Naive B cell (primary cell): Measurements from ENCODE around the gene SNRNP70. TPM values are rescaled to one million over a fixed set of nuclear protein-coding genes. Genes with fewer than 3 reads are reported as not detected.
A peak's percentile ranks its signal among the peaks of the same experiment; 100 is the strongest.

ENCODE experiments used
- ATAC-seq, 2 donors: fragments of 150-1000 bp; cut with Tn5 transposase; 2 replicates each; pipeline ENCODE4 v1.10.0; 2021; ENCODE audit warnings: low read depth in 2 of 2, mild to moderate bottlenecking in 2 of 2, moderate library complexity in 2 of 2
- DNase-seq: peaks from one replicate; pipeline ENCODE4 v3.0.0; 2022
- H3K27ac Mint-ChIP-seq, 6 donors: one replicate each; pipeline ENCODE4 v1.8.0; 2020 to 2022; ENCODE audit warnings: mild to moderate bottlenecking in 6 of 6, mixed read lengths in 6 of 6, moderate library complexity in 5 of 6, inconsistent platforms in 2 of 6
- H3K27me3 Mint-ChIP-seq, 3 donors: one replicate each; pipeline ENCODE4 v1.8.0; 2021 to 2022; ENCODE audit warnings: mixed read lengths in 3 of 3, mild to moderate bottlenecking in 1 of 3
- H3K36me3 Mint-ChIP-seq, 2 donors: one replicate each; pipeline ENCODE4 v1.8.0; 2020 to 2022; ENCODE audit warnings: mixed read lengths in 2 of 2, inconsistent platforms in 1 of 2, mild to moderate bottlenecking in 1 of 2
- H3K4me1 Mint-ChIP-seq, 3 donors: one replicate each; pipeline ENCODE4 v1.8.0; 2020 to 2022; ENCODE audit warnings: mixed read lengths in 3 of 3, inconsistent platforms in 1 of 3, mild to moderate bottlenecking in 1 of 3, moderate library complexity in 1 of 3
- H3K4me3 Mint-ChIP-seq, 8 donors: one replicate each; pipeline ENCODE4 v1.8.0; 2020 to 2022; ENCODE audit warnings: mild to moderate bottlenecking in 8 of 8, mixed read lengths in 8 of 8, moderate library complexity in 8 of 8, inconsistent platforms in 2 of 8
- H3K9me3 Mint-ChIP-seq, 7 donors: one replicate each; pipeline ENCODE4 v1.8.0; 2020 to 2022; ENCODE audit warnings: mixed read lengths in 7 of 7, mild to moderate bottlenecking in 5 of 7, inconsistent platforms in 2 of 7, moderate library complexity in 1 of 7
- polyA plus RNA-seq, 6 donors: library from polyadenylated mRNA; unstranded; fragments of 300-500 nt; fragmentation: Illumina TruSeq; gene quantifications; one replicate each; pipeline ENCODE4 v1.2.3, GENCODE V29; 2021; ENCODE audit warnings: low read depth in 6 of 6

The SNRNP70 gene
- polyA plus RNA-seq, 6 donors from 2014 or later, result 29.8 to 63.5 (median 41.6) TPM

GRCh38 chr19:49150944-49151243 lies 65.6 kb downstream of the SNRNP70 start:
- ATAC-seq (no peak), DNase-seq (no peak)
- Mint-ChIP-seq H3K36me3 (peaks cover 0 to 23% of the 10 kb centered on the region in 2 donors), H3K4me1 (peaks cover 38 to 50% (median 47%) of the 10 kb centered on the region in 3 donors), H3K9me3 (peaks cover 6 to 15% (median 11%) of the 10 kb centered on the region in 7 donors), H3K27me3 (peaks cover 58 to 98% (median 82%) of the 10 kb centered on the region in 3 donors), H3K27ac (no peak overlapping the region), H3K4me3 (peak overlapping the region; percentile 78 to 89 (median 85))

- peaks cover 6 to 15% (median 11%) of the 10 kb centered on the region in 7 donors for H3K9me3 Mint-ChIP-seq
- peaks cover 0 to 23% of the 10 kb centered on the region in 2 donors for H3K36me3 Mint-ChIP-seq
- peaks cover 56 to 98% (median 82%) of the 10 kb centered on the region in 3 donors for H3K27me3 Mint-ChIP-seq
- DNase-seq (peak; percentile 24), ATAC-seq (peak; percentile 60 to 62)
- H3K27ac Mint-ChIP-seq, result peak overlapping the region in 2 of 6 donors; percentile 83 to 86
- H3K4me1 Mint-ChIP-seq, result peaks cover 37 to 47% (median 41%) of the 10 kb centered on the region in 3 donors
- peak overlapping the region; percentile 64 to 88 (median 84) for H3K4me3 Mint-ChIP-seq
Measured at GRCh38 chr19:49151267-49152118, 66.2 kb downstream of the SNRNP70 start.

GRCh38 chr19:49152119-49152550 lies 66.9 kb downstream of the SNRNP70 start:
- peaks cover 6 to 15% (median 11%) of the 10 kb centered on the region in 7 donors for H3K9me3 Mint-ChIP-seq
- H3K27me3 Mint-ChIP-seq, result peaks cover 51 to 95% (median 80%) of the 10 kb centered on the region in 3 donors
- H3K4me1 Mint-ChIP-seq, result peaks cover 37 to 47% (median 41%) of the 10 kb centered on the region in 3 donors
- no peak overlapping the region for H3K27ac Mint-ChIP-seq
- ATAC-seq (peak; percentile 6 to 7), DNase-seq (no peak)
- H3K36me3 Mint-ChIP-seq, result peaks cover 0 to 23% of the 10 kb centered on the region in 2 donors
- H3K4me3 Mint-ChIP-seq, result peak overlapping the region in 3 of 8 donors; percentile 78 to 88 (median 82)

GRCh38 chr19:49153167-49153809 lies 68.0 kb downstream of the SNRNP70 start:
- Mint-ChIP-seq H3K27me3 (peaks cover 48 to 92% (median 80%) of the 10 kb centered on the region in 3 donors), H3K4me3 (peak overlapping the region in 4 of 8 donors; percentile 12 to 88 (median 64))

GRCh38 chr19:49154279-49154678 lies 69.0 kb downstream of the SNRNP70 start:
- DNase-seq (no peak), ATAC-seq (no peak)
- Mint-ChIP-seq H3K9me3 (peaks cover 8 to 15% (median 11%) of the 10 kb centered on the region in 7 donors), H3K36me3 (peaks cover 0 to 23% of the 10 kb centered on the region in 2 donors), H3K27me3 (peaks cover 49 to 89% (median 76%) of the 10 kb centered on the region in 3 donors), H3K27ac (peak overlapping the region in 1 of 6 donors; percentile 6), H3K4me1 (peaks cover 35 to 41% (median 37%) of the 10 kb centered on the region in 3 donors), H3K4me3 (peak overlapping the region in 2 of 8 donors; percentile 43 to 50)

More at GRCh38 chr19:49153167-49153809, 68.0 kb downstream of the SNRNP70 start:
- Mint-ChIP-seq H3K36me3 (peaks cover 0 to 23% of the 10 kb centered on the region in 2 donors), H3K27ac (no peak overlapping the region), H3K9me3 (peaks cover 8 to 15% (median 11%) of the 10 kb centered on the region in 7 donors), H3K4me1 (peaks cover 40 to 47% (median 43%) of the 10 kb centered on the region in 3 donors)
- no peak for DNase-seq
- ATAC-seq, result no peak

- H3K27me3 Mint-ChIP-seq, result peaks cover 49 to 88% (median 80%) of the 10 kb centered on the region in 3 donors
Measured at GRCh38 chr19:49155005-49155819, 70.0 kb downstream of the SNRNP70 start, which contains the start of gene HRC. HRC (minus strand) TSS chr19:49155396; CDS start chr19:49155237, 159 bp downstream.

GRCh38 chr19:49155820-49156346 lies 70.6 kb downstream of the SNRNP70 start:
- Mint-ChIP-seq H3K9me3 (peaks cover 8 to 15% (median 11%) of the 10 kb centered on the region in 7 donors), H3K27me3 (peaks cover 53 to 90% (median 87%) of the 10 kb centered on the region in 3 donors), H3K4me1 (peaks cover 23 to 35% (median 28%) of the 10 kb centered on the region in 3 donors), H3K4me3 (no peak overlapping the region), H3K27ac (no peak overlapping the region), H3K36me3 (peaks cover 0 to 23% of the 10 kb centered on the region in 2 donors)
- no peak for ATAC-seq
- DNase-seq, result no peak

More at GRCh38 chr19:49155005-49155819, 70.0 kb downstream of the SNRNP70 start, which contains the start of gene HRC:
- ATAC-seq (no peak), DNase-seq (no peak)
- H3K36me3 Mint-ChIP-seq, result peaks cover 0 to 23% of the 10 kb centered on the region in 2 donors
- peaks cover 27 to 33% (median 31%) of the 10 kb centered on the region in 3 donors for H3K4me1 Mint-ChIP-seq
- peaks cover 8 to 15% (median 11%) of the 10 kb centered on the region in 7 donors for H3K9me3 Mint-ChIP-seq
- H3K27ac Mint-ChIP-seq, result peak within 1 kb of the TSS in 2 of 6 donors; percentile 6 to 59
- peak within 1 kb of the TSS in 3 of 8 donors; percentile 9 to 50 (median 43) for H3K4me3 Mint-ChIP-seq

GRCh38 chr19:49157445-49158224 lies 72.4 kb downstream of the SNRNP70 start, which contains the start of gene TRPM4:
TRPM4 (plus strand) TSS chr19:49157792; CDS start chr19:49157867, 75 bp downstream.
- DNase-seq (no peak), ATAC-seq (peak; percentile 48 to 51)
- Mint-ChIP-seq H3K27ac (peak within 1 kb of the TSS in 1 of 6 donors; percentile 90), H3K9me3 (peaks cover 3 to 15% (median 9%) of the 10 kb centered on the region in 7 donors), H3K27me3 (peaks cover 53 to 80% (median 80%) of the 10 kb centered on the region in 3 donors), H3K36me3 (peaks cover 0 to 18% of the 10 kb centered on the region in 2 donors), H3K4me3 (peak within 1 kb of the TSS in 6 of 8 donors; percentile 2 to 85 (median 58)), H3K4me1 (peaks cover 10 to 24% (median 15%) of the 10 kb centered on the region in 3 donors)

Other genes starting within 250 kb of the SNRNP70 start
- 1 to 10 TPM in 4 of 6 donors, under 1 TPM in 1, not detected in 1; 1.00 to 3.3 (median 1.4) TPM for gene HSD17B14, start 249.0 kb upstream of the SNRNP70 start, polyA plus RNA-seq
- gene PLEKHA4, start 216.8 kb upstream of the SNRNP70 start, polyA plus RNA-seq, result 10 to 100 TPM in 1 of 6 donors, 1 to 10 TPM in 5; 4.4 to 15.3 (median 8.7) TPM
- 100 to 1,000 TPM in 5 of 6 donors, 10 to 100 TPM in 1; 98.9 to 436 (median 172) TPM for gene PPP1R15A, start 213.0 kb upstream of the SNRNP70 start, polyA plus RNA-seq
- not detected for gene TULP2, start 186.7 kb upstream of the SNRNP70 start, polyA plus RNA-seq
- 10 to 100 TPM; 48.8 to 90.6 (median 54.6) TPM for gene NUCB1, start 185.1 kb upstream of the SNRNP70 start, polyA plus RNA-seq
- under 1 TPM in 1 of 6 donors, not detected in 5; 0.32 TPM for gene DHDH, start 151.8 kb upstream of the SNRNP70 start, polyA plus RNA-seq
- gene BAX, start 130.6 kb upstream of the SNRNP70 start, polyA plus RNA-seq, result 10 to 100 TPM; 56.0 to 88.2 (median 68.3) TPM
- gene FTL, start 120.1 kb upstream of the SNRNP70 start, polyA plus RNA-seq, result 1,000 to 10,000 TPM; 5,752 to 7,301 (median 6,284) TPM
- gene GYS1, start 92.1 kb upstream of the SNRNP70 start, polyA plus RNA-seq, result 10 to 100 TPM; 16.0 to 24.1 (median 20.5) TPM
- gene RUVBL2, start 91.6 kb upstream of the SNRNP70 start, polyA plus RNA-seq, result 10 to 100 TPM; 39.7 to 63.2 (median 50.0) TPM
- gene LHB, start 68.4 kb upstream of the SNRNP70 start, polyA plus RNA-seq, result not detected
- not detected for gene CGB3, start 61.1 kb upstream of the SNRNP70 start, polyA plus RNA-seq
- not detected for gene CGB2, start 53.6 kb upstream of the SNRNP70 start, polyA plus RNA-seq
- not detected for gene CGB1, start 48.6 kb upstream of the SNRNP70 start, polyA plus RNA-seq
- not detected for gene CGB5, start 41.6 kb upstream of the SNRNP70 start, polyA plus RNA-seq
- gene CGB8, start 36.3 kb upstream of the SNRNP70 start, polyA plus RNA-seq, result not detected
- gene CGB7, start 27.7 kb upstream of the SNRNP70 start, polyA plus RNA-seq, result not detected
- gene NTF4, start 20.6 kb upstream of the SNRNP70 start, polyA plus RNA-seq, result not detected
- not detected for gene KCNA7, start 12.8 kb upstream of the SNRNP70 start, polyA plus RNA-seq
- gene LIN7B, start 28.9 kb downstream of the SNRNP70 start, polyA plus RNA-seq, result 1 to 10 TPM in 5 of 6 donors, not detected in 1; 2.8 to 5.0 (median 3.5) TPM
- gene C19orf73, start 33.7 kb downstream of the SNRNP70 start, polyA plus RNA-seq, result 1 to 10 TPM; 2.8 to 6.3 (median 5.8) TPM
- gene PPFIA3, start 34.1 kb downstream of the SNRNP70 start, polyA plus RNA-seq, result under 1 TPM in 2 of 6 donors, not detected in 4; 0.23 to 0.26 TPM
- gene HRC, start 69.9 kb downstream of the SNRNP70 start, polyA plus RNA-seq, result not detected
- under 1 TPM in 1 of 6 donors, not detected in 5; 0.45 TPM for gene TRPM4, start 72.3 kb downstream of the SNRNP70 start, polyA plus RNA-seq
- gene SLC6A16, start 239.7 kb downstream of the SNRNP70 start, polyA plus RNA-seq, result 10 to 100 TPM in 1 of 6 donors, 1 to 10 TPM in 5; 5.8 to 17.4 (median 8.4) TPM
- 1,000 to 10,000 TPM in 1 of 6 donors, 100 to 1,000 TPM in 5; 672 to 1,032 (median 882) TPM for gene CD37, start 250.0 kb downstream of the SNRNP70 start, polyA plus RNA-seq